GM12878 (cell line): ENCODE measurements around the gene EPB41. TPM values are rescaled to one million over a fixed set of nuclear protein-coding genes. Genes with fewer than 3 reads are reported as not detected.

Experiments used
- ATAC-seq: fragments of 200-7000 bp; cut with Tn5 transposase; 3 replicates; pipeline ENCODE4 v1.9.1; 2020; ENCODE audit warnings: mild to moderate bottlenecking, moderate library complexity
- BruUV-seq: library from RNA; stranded (reverse); fragments of 400-500 nt; replicated peaks from 2 replicates; lab custom pipeline; 2021; lab: Mats Ljungman, UMichigan
- CTCF ChIA-PET: fragments of 300-600 bp; sonication (Branson Sonifier 250); formaldehyde crosslinking; extraction: SDS; loops from one replicate; lab custom pipeline; 2021; ENCODE audit warnings: inconsistent platforms; lab: Yijun Ruan, JAX
- POLR2A ChIA-PET: fragments of 350-600 bp; formaldehyde crosslinking; extraction: SDS; loops from one replicate; lab custom pipeline; 2021; ENCODE audit warnings: inconsistent platforms; lab: Charles Lee
- RAD21 ChIA-PET: fragments of 300-600 bp; sonication (Branson Sonifier 250); formaldehyde crosslinking; loops from one replicate; lab custom pipeline; 2023; ENCODE audit warnings: antibody characterized with exemption; ENCODE audit not compliant: unreplicated experiment; lab: Charles Lee
- SMC1A ChIA-PET: fragments of 300-600 bp; sonication (Branson Sonifier 250); formaldehyde crosslinking; loops from one replicate; lab custom pipeline; 2023; ENCODE audit not compliant: unreplicated experiment, uncharacterized antibody; lab: Charles Lee
- DNase-seq: peaks from one replicate; pipeline ENCODE4 v3.0.0-alpha.2; 2011; ENCODE audit warnings: low read depth, low spot score
- FAIRE-seq: peaks from 3 replicates; lab custom pipeline; 2011; peaks lifted over from hg19 to GRCh38; lab: Jason Lieb, UNC
- H2AFZ ChIP-seq: 2 replicates; pipeline ENCODE4 v1.6.0; 2011; ENCODE audit warnings: low read depth, low read length, control low read depth; ENCODE audit not compliant: control insufficient read depth
- H3K27ac ChIP-seq: 2 replicates; pipeline ENCODE4 v1.5.1; 2011; ENCODE audit warnings: control low read depth; ENCODE audit not compliant: control insufficient read depth, insufficient read depth
- H3K27me3 ChIP-seq, 2 experiments: replicated peaks in 1 of 2; 2 replicates each; pipeline versions ENCODE4 v1.6.0 to v1.6.1; 2011; ENCODE audit warnings: low read length in 1 of 2; ENCODE audit not compliant: control insufficient read depth in 2 of 2, insufficient read depth in 2 of 2
- H3K36me3 ChIP-seq, 2 experiments: 2 replicates each; pipeline ENCODE4 v1.5.1; 2011; ENCODE audit warnings: low read length in 1 of 2; ENCODE audit not compliant: control insufficient read depth in 2 of 2, insufficient read depth in 2 of 2
- H3K4me1 ChIP-seq: 2 replicates; pipeline ENCODE4 v1.6.1; 2011; ENCODE audit warnings: mild to moderate bottlenecking, low read length, moderate library complexity, mixed read lengths; ENCODE audit not compliant: control insufficient read depth, insufficient read depth
- H3K4me2 ChIP-seq: 2 replicates; pipeline ENCODE4 v1.6.0; 2011; ENCODE audit warnings: control low read depth; ENCODE audit not compliant: control insufficient read depth, insufficient read depth
- H3K4me3 ChIP-seq: fragments of 200-600 bp; sonication (generic); 2 replicates; pipeline ENCODE4 v1.5.1; 2016
- H3K79me2 ChIP-seq: 2 replicates; pipeline ENCODE4 v1.6.0; 2011; ENCODE audit warnings: low read length; ENCODE audit not compliant: control insufficient read depth, insufficient read depth
- H3K9ac ChIP-seq: 2 replicates; pipeline ENCODE4 v1.8.0; 2011; ENCODE audit warnings: low read length, control low read depth, mixed read lengths; ENCODE audit not compliant: control insufficient read depth, insufficient read depth
- H3K9me3 ChIP-seq: replicated peaks from 3 replicates; pipeline ENCODE4 v1.5.1; 2011; ENCODE audit warnings: mild to moderate bottlenecking, low read length; ENCODE audit not compliant: control insufficient read depth, insufficient read depth
- H4K20me1 ChIP-seq: 2 replicates; pipeline ENCODE4 v1.6.0; 2011; ENCODE audit not compliant: control insufficient read depth, insufficient read depth
- CEBPB ChIP-seq, 2 experiments: fragments of 150-350 bp in 1 of 2; IDR thresholded peaks; 2 replicates each; pipeline ENCODE4 v1.6.1; 2012 to 2014; ENCODE audit warnings: low read depth in 2 of 2, low read length in 2 of 2, borderline replicate concordance in 1 of 2, inconsistent platforms in 1 of 2
- CHD1 ChIP-seq: IDR thresholded peaks from 2 replicates; pipeline ENCODE4 v1.6.1; 2012; ENCODE audit warnings: low read depth, low read length, improper control_type of control experiment
- JUNB ChIP-seq: IDR thresholded peaks from 2 replicates; pipeline ENCODE4 v1.6.1; 2016; ENCODE audit warnings: antibody characterized with exemption, mild to moderate bottlenecking
- LARP7 ChIP-seq: fragments of 450-650 bp; IDR thresholded peaks from 2 replicates; pipeline ENCODE4 v1.6.1; 2017; ENCODE audit warnings: mild to moderate bottlenecking
- NBN ChIP-seq: fragments of 450-650 bp; IDR thresholded peaks from 2 replicates; pipeline ENCODE4 v1.6.1; 2016
- POLR2A ChIP-seq: IDR thresholded peaks from 2 replicates; pipeline ENCODE4 v1.6.1; 2011; ENCODE audit warnings: low read depth, mild to moderate bottlenecking, low read length
- POLR2AphosphoS2 ChIP-seq: IDR thresholded peaks from 2 replicates; pipeline ENCODE4 v1.6.1; 2011; ENCODE audit warnings: low read depth, mild to moderate bottlenecking, low read length, improper control_type of control experiment, moderate library complexity
- RAD51 ChIP-seq: fragments of 450-650 bp; IDR thresholded peaks from 2 replicates; pipeline ENCODE4 v1.6.1; 2016; ENCODE audit warnings: moderate library complexity, mild to moderate bottlenecking, inconsistent platforms
- SMARCA5 ChIP-seq: fragments of 450-650 bp; IDR thresholded peaks from 2 replicates; pipeline ENCODE4 v1.6.1; 2017; ENCODE audit warnings: mild to moderate bottlenecking
- SREBF2 ChIP-seq: IDR thresholded peaks from 2 replicates; pipeline ENCODE4 v1.6.1; 2012; ENCODE audit warnings: mild to moderate bottlenecking, low read length
- TCF12 ChIP-seq: IDR thresholded peaks from 2 replicates; pipeline ENCODE4 v1.6.1; 2011; ENCODE audit warnings: low read depth, mild to moderate bottlenecking, low read length
- WRNIP1 ChIP-seq: IDR thresholded peaks from 2 replicates; pipeline ENCODE4 v1.6.1; 2011; ENCODE audit warnings: low read depth, low read length, improper control_type of control experiment, borderline replicate concordance
- ZBED1 ChIP-seq: IDR thresholded peaks from 2 replicates; pipeline ENCODE4 v1.6.1; 2016; ENCODE audit warnings: borderline replicate concordance
- ZNF384 ChIP-seq: IDR thresholded peaks from 2 replicates; pipeline ENCODE4 v1.6.1; 2012; ENCODE audit warnings: low read depth, mild to moderate bottlenecking, low read length, improper control_type of control experiment, borderline replicate concordance
- ZZZ3 ChIP-seq: IDR thresholded peaks from 2 replicates; pipeline ENCODE4 v1.6.1; 2011; ENCODE audit warnings: low read depth; ENCODE audit not compliant: control insufficient read depth, insufficient read length
- WGBS: methylation state at CpG from one replicate; pipeline ENCODE4 v1.1.6; 2016; ENCODE audit warnings: low lambda C conversion rate; ENCODE audit not compliant: insufficient replicate concordance, insufficient coverage; ENCODE audit errors: missing lambda C conversion rate; 5-methylcytosine and 5-hydroxymethylcytosine counted together
- in situ Hi-C: fragments of 300-500 bp; cut with MboI; formaldehyde crosslinking; loops from 9 replicates; pipeline ENCODE4 v1.14.3; 2018; ENCODE audit warnings: mixed read lengths
- intact Hi-C: fragments of 100-400 bp; cut with micrococcal nuclease; formaldehyde crosslinking; loops from one replicate; pipeline ENCODE4 v1.14.2; 2022; ENCODE audit not compliant: unreplicated experiment
- polyA plus RNA-seq, 11 experiments: library from polyadenylated mRNA; depleted of rRNA in 4 of 11; unstranded in 6 of 11; stranded (reverse) in 5 of 11; fragments of >200 nt; fragmentation: Nextera tagmentation in 4 of 11; fragmentation: Illumina TruSeq in 1 of 11; extraction: Ambion mirVana in 4 of 11; extraction: Trizol in 1 of 11; gene quantifications; 1 replicate in 1 of 11; 2 replicates in 10 of 11; pipeline versions ENCODE4 v1.2.1 to v1.2.3, GENCODE V29; 2011 to 2016; ENCODE audit warnings: inconsistent platforms in 2 of 11, missing spikeins in 2 of 11, low read depth in 1 of 11
- total RNA-seq, 4 experiments: library from RNA; depleted of rRNA in 3 of 4; stranded (reverse); fragments of >200 nt in 3 of 4; fragmentation: Illumina TruSeq in 1 of 4; extraction: Trizol in 1 of 4; gene quantifications; 2 replicates each; pipeline versions ENCODE4 v1.2.1 to v1.2.3, GENCODE V29; 2013 to 2021
- TF ChIP-seq, protein P1 (sequence below): fragments of 450-650 bp; IDR thresholded peaks from 2 replicates; pipeline ENCODE4 v1.6.1; 2017; ENCODE audit warnings: borderline replicate concordance
- TF ChIP-seq, protein P2 (sequence below): fragments of 450-650 bp; conservative IDR thresholded peaks from 2 replicates; pipeline ENCODE4 v1.6.1; 2017; ENCODE audit warnings: mild to moderate bottlenecking, moderate library complexity
- TF ChIP-seq, protein P3 (sequence below): fragments of 450-650 bp; IDR thresholded peaks from 2 replicates; pipeline ENCODE4 v1.6.1; 2018; ENCODE audit warnings: borderline replicate concordance, mild to moderate bottlenecking; ENCODE audit not compliant: partially characterized antibody

EPB41 gene
- total and polyA plus RNA-seq, 10 of the 15 experiments (the other 5 are each of a cell fraction or from before 2014, with no cell fraction given): 1.1 to 77.6 (median 58.8) TPM

DNA sequence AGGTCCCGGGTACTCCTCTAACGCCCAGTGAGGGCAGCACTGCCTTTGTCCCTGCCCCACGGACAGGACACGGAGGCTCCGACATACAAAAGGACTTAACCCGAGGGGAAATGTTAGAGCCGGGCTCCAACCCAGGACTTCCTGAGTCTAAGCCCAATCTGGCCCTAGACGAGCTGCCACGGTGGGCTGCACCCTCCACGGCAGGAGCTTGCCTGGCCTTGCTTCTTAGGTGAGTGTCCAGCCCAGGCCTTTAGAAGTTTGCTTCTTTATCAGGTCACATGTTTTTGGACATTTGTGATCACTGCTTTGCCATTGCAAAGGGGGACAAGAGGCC, 220.3 kb downstream of the EPB41 start (continued):
- TF ChIP-seq, protein P1, sequence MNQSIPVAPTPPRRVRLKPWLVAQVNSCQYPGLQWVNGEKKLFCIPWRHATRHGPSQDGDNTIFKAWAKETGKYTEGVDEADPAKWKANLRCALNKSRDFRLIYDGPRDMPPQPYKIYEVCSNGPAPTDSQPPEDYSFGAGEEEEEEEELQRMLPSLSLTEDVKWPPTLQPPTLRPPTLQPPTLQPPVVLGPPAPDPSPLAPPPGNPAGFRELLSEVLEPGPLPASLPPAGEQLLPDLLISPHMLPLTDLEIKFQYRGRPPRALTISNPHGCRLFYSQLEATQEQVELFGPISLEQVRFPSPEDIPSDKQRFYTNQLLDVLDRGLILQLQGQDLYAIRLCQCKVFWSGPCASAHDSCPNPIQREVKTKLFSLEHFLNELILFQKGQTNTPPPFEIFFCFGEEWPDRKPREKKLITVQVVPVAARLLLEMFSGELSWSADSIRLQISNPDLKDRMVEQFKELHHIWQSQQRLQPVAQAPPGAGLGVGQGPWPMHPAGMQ: no peak
- TF ChIP-seq ZZZ3: no peak
- TF ChIP-seq POLR2A: no peak
- TF ChIP-seq ZBED1: no peak
- no peak for TF ChIP-seq CHD1
- TF ChIP-seq, protein P2, sequence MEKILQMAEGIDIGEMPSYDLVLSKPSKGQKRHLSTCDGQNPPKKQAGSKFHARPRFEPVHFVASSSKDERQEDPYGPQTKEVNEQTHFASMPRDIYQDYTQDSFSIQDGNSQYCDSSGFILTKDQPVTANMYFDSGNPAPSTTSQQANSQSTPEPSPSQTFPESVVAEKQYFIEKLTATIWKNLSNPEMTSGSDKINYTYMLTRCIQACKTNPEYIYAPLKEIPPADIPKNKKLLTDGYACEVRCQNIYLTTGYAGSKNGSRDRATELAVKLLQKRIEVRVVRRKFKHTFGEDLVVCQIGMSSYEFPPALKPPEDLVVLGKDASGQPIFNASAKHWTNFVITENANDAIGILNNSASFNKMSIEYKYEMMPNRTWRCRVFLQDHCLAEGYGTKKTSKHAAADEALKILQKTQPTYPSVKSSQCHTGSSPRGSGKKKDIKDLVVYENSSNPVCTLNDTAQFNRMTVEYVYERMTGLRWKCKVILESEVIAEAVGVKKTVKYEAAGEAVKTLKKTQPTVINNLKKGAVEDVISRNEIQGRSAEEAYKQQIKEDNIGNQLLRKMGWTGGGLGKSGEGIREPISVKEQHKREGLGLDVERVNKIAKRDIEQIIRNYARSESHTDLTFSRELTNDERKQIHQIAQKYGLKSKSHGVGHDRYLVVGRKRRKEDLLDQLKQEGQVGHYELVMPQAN: no peak
- TF ChIP-seq, all 136 proteins: peak for 0

DNA sequence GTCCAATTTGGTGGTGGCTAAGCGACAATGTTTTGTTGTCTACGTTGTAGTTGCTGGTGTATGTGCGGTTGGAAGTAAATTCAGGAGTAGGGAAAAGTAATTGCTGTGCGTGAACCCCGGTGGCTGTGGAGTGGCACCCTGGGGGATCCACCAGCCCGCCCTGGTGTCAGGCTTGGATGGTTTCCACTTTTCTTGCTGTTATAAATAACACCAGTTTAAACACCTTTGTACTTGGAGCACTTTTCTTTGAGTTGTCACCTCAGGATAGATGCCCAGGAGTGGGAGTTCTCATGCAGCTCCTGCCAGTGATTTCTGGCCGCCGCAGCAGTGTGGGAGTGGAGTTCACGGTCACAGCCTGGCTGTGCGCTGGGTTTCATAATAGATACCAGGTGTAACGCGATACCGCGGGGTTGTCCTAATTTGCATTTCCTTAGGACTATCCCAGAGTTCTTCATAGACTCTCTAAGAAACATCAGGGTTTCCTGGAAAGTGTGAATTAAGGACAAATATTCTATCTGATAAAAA, 222.1 kb downstream of the EPB41 start:
- Histone ChIP-seq H3K9ac (no peak overlapping the region), H2AFZ (no peak overlapping the region), H4K20me1 (no peaks in the 10 kb centered on the region), H3K36me3 (no peaks in the 10 kb centered on the region), H3K4me1 (no peaks in the 10 kb centered on the region), H3K79me2 (no peaks in the 10 kb centered on the region), H3K4me3 (no peak overlapping the region), H3K9me3 (no peaks in the 10 kb centered on the region), H3K27me3 (no peaks in the 10 kb centered on the region), H3K4me2 (no peak overlapping the region), H3K27ac (no peak overlapping the region)
- 68% methylated on average over 14 of the region's 14 CpGs for WGBS
- ATAC-seq: no peak
- intact Hi-C loops: no loop called here
- in situ Hi-C loops: no loop called here
- RAD21 ChIA-PET: no interaction called here
- CTCF ChIA-PET: no interaction called here
- POLR2A ChIA-PET: no interaction called here
- BruUV-seq: no TSS peak
- no peak for FAIRE-seq
- SMC1A ChIA-PET: no interaction called here
- no peak for DNase-seq
- TF ChIP-seq TCF12 (no peak), JUNB (no peak), POLR2AphosphoS2 (no peak), SMARCA5 (no peak), SREBF2 (no peak), CEBPB (IDR thresholded peaks at IDR 0.05; ENCODE audit: borderline replicate concordance in 1 of 2, low read depth in 2 of 2, low read length in 2 of 2) (no peak), RAD51 (no peak), LARP7 (no peak), NBN (no peak), ZNF384 (no peak), WRNIP1 (no peak)
- TF ChIP-seq, protein P3, sequence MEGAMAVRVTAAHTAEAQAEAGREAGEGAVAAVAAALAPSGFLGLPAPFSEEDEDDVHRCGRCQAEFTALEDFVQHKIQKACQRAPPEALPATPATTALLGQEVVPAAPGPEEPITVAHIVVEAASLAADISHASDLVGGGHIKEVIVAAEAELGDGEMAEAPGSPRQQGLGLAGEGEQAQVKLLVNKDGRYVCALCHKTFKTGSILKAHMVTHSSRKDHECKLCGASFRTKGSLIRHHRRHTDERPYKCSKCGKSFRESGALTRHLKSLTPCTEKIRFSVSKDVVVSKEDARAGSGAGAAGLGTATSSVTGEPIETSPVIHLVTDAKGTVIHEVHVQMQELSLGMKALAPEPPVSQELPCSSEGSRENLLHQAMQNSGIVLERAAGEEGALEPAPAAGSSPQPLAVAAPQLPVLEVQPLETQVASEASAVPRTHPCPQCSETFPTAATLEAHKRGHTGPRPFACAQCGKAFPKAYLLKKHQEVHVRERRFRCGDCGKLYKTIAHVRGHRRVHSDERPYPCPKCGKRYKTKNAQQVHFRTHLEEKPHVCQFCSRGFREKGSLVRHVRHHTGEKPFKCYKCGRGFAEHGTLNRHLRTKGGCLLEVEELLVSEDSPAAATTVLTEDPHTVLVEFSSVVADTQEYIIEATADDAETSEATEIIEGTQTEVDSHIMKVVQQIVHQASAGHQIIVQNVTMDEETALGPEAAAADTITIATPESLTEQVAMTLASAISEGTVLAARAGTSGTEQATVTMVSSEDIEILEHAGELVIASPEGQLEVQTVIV: no peak
